GM18508 (cell line): ENCODE results near the gene LHFPL3.
"Not testable (repeated sequence)": the region's sequence is repeated elsewhere in the genome, so short reads cannot be mapped to it uniquely, and the experiment has no call there.

Source experiments
- ATAC-seq: cut with Tn5 transposase; IDR thresholded peaks from one replicate; pipeline ENCODE4 v1.9.1; 2021; ENCODE audit warnings: moderate number of reproducible peaks; ENCODE audit not compliant: insufficient read depth, unreplicated experiment

The LHFPL3 gene

GRCh38 chr7:104563350-104563901 lies 235.0 kb downstream of the LHFPL3 start:
- not testable (repeated sequence) for ATAC-seq

- ATAC-seq = no peak
Measured at GRCh38 chr7:104569751-104570150, 241.3 kb downstream of the LHFPL3 start.

- no peak for ATAC-seq
Measured at GRCh38 chr7:104572554-104572953, 244.2 kb downstream of the LHFPL3 start.

- ATAC-seq = no peak
Measured at GRCh38 chr7:104584620-104585019, 256.2 kb downstream of the LHFPL3 start.

- not testable (repeated sequence) for ATAC-seq
Measured at GRCh38 chr7:104595591-104595990, 267.2 kb downstream of the LHFPL3 start.

GRCh38 chr7:104603957-104604356 lies 275.6 kb downstream of the LHFPL3 start:
- no peak for ATAC-seq

- no peak for ATAC-seq
Measured at GRCh38 chr7:104604706-104605105, 276.3 kb downstream of the LHFPL3 start.

- no peak for ATAC-seq
Measured at GRCh38 chr7:104621321-104621720, 292.9 kb downstream of the LHFPL3 start.

GRCh38 chr7:104625956-104626355 lies 297.6 kb downstream of the LHFPL3 start:
- ATAC-seq = no peak

GRCh38 chr7:104627516-104627915 lies 299.1 kb downstream of the LHFPL3 start:
- no peak for ATAC-seq

- ATAC-seq = no peak
Measured at GRCh38 chr7:104628017-104628416, 299.6 kb downstream of the LHFPL3 start.

GRCh38 chr7:104629408-104629807 lies 301.0 kb downstream of the LHFPL3 start:
- no peak for ATAC-seq

GRCh38 chr7:104640506-104640905 lies 312.1 kb downstream of the LHFPL3 start:
- ATAC-seq = no peak

- no peak for ATAC-seq
Measured at GRCh38 chr7:104642560-104642959, 314.2 kb downstream of the LHFPL3 start.

GRCh38 chr7:104643587-104644217 lies 315.3 kb downstream of the LHFPL3 start:
- no peak for ATAC-seq

- no peak for ATAC-seq
Measured at GRCh38 chr7:104650991-104651640, 322.7 kb downstream of the LHFPL3 start.

- ATAC-seq = no peak
Measured at GRCh38 chr7:104652434-104652833, 324.0 kb downstream of the LHFPL3 start.

- no peak for ATAC-seq
Measured at GRCh38 chr7:104652865-104653264, 324.5 kb downstream of the LHFPL3 start.

- ATAC-seq = no peak
Measured at GRCh38 chr7:104653825-104654401, 325.5 kb downstream of the LHFPL3 start.

- no peak for ATAC-seq
Measured at GRCh38 chr7:104655592-104655991, 327.2 kb downstream of the LHFPL3 start.

- no peak for ATAC-seq
Measured at GRCh38 chr7:104656467-104656866, 328.1 kb downstream of the LHFPL3 start.
